HG02678 (cell line): ENCODE data around the gene GABRB1.

ENCODE experiments used
- ATAC-seq: cut with Tn5 transposase; IDR thresholded peaks from one replicate; pipeline ENCODE4 v1.9.1; 2021; ENCODE audit warnings: mild to moderate bottlenecking, moderate library complexity; ENCODE audit not compliant: unreplicated experiment

Gene GABRB1

DNA sequence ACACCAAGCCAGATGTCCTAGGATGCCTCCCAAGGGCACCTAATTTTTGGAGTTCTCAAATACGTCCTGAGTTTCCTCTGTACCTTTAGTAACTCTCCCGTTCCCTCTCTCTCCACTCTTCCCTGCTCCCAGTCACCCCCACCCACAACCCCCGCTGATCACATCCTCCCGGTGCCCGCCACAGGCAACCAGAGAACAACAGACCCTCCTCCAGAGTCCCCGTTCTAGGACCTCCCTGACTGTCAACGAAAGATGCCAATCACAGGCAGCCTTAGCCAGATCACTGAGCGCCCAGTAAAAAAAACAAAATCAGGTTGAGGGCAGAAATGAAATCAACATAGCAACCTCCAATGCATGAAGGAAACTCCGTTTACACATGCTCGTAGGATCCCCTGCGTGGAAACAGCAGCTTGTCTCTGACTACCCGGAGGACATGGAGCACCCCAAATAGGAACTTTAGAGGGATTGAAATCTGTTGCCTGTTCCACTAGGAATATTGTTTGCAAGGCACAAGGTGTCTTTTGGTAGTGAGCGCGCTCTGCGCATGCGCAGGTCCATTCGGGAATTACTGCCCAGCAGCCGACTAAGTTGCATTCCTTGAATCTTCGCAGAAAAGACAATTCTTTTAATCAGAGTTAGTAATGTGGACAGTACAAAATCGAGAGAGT, at the start of gene GABRB1:
GABRB1 (plus strand) TSS at position 557 of the 668 bp plus-strand sequence.
- ATAC-seq: no peak

DNA sequence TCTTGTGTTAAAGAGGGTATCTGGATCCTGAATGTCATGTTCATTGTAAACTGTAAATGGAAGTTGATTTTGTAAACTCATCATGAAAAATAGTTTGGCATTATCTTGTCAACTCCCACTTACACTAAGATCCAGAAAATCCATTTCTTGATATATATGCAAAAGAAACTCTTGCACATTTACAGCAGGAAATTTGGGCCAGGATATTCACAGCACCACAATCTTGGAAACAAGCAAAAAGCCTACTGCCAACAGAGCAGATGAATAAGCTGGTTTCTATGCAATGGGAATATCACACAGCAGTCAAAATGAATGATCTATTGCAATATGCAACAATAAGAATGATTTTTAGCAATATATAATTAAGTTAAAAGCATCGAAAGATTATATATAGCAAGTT, 46.6 kb upstream of the GABRB1 start:
- no peak for ATAC-seq

DNA sequence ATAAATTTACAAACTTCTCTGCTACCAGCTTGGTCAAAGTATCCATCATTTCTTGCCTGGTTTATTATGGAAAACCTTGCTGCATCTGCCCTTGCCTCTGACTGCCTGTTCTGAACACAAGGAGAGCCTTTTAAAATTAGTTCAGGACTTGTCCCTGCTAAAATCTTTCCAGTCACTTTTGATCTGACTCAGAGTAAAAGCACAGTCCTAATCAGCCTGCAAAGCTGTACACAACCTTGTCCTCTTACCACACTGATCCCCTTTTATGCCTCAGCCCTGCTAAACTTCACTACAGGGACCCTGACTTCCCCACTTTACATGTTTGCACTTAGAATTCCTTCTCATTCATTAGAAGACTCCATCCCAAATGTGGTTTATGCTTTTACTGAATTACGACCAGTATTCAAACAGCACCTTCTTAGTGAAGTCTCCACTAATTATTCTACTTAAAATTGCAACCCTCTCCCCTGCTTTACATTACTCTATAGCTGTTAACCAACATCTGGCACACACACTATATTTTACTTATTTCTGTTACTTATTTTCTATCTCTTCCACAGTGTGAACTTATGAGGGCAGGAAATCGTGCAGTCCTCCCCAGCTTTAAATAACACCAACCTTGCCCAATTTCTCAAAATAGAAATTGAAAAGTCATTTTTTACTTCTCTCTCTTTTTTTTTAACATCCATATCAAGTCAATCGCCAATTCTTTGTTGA, 44.3 kb upstream of the GABRB1 start:
- ATAC-seq: no peak

DNA sequence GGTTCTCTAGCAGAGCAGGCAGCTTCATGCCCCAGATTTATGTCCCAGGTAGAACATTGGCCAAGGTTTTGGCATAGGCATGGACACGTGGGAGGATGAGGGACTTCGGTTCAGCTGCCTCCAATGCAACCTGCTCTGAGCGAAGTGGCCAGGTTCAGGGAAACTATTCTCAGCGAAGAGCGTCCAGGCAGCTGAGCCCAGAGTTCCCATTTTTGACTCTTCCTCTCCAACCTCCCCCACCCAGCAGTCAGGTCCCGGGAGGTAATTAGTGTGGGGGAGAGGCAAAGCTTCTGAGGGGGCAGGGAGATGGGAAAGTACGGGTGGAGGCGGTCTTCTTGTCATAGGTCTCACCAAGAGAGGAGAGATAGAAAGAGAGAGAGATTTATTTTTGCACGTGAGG, 39.0 kb upstream of the GABRB1 start:
- ATAC-seq: no peak

DNA sequence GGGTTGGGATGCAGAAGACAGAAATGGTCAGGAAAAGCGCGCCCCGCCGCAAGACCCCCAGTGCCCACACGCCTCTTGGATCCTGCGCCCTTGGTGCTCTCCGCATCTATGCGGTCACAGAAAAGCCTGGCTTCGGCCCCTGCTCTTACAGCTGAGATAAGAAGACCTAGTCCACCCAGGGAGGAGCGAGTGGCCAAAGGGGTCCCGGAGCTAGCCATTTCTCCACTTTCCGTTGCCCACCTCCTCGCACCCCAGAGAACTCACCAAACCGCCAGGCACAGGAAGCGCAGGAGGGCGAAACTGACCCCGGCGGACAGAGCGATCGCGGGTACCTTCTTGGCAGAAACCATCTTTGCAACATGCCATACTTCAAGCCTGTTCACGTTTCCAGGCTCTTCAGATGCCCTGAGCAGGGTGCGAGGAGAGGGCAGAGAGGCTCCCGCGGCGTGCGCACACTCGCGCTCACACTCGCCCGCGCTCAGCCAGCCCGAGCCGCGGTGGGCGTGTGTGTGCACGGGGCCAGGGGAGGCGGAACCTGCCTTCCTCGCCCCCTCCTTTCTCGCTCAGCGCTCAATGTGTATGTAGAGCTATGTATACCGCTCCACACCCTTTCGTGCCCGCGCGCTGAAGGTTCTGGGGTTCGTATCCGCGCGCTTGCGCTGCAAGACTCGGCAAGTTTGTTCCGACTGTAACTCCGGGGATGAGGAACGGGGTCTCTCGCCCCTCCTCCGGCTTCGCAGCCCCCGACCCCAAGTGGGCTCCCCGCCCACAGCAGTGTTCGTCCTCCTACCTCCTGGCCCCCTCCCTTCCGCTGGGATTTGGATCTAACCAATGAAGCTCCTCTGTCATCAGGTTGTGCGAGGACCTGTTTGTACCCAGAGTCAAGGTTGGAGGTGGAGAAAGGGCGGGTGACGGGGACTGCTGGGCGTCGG, 38.0 kb upstream of the GABRB1 start, which contains the start of gene GABRA4:
GABRA4 (minus strand) TSS at position 507 of the 932 bp plus-strand sequence; CDS start at position 350, 157 bp downstream.
- no peak for ATAC-seq

DNA sequence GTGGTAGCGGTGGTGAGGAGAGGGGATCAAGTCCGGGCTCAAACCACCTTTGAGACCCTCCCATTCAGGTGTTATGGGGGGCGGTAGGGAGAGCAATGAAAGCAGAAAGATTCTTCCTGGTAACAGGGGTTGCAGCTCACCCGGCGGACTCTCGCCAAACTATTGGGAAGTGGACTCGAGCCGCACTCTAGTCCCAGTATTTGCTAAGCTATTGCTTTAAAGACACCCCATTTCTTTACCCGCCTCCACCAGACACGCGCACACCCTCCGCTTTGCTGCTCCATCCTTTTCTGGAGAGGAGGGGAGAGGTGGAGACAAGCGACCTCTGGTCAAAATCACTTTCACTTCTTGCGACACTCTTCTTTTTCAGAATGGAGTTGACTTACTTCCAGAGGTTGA, 37.4 kb upstream of the GABRB1 start:
- no peak for ATAC-seq

DNA sequence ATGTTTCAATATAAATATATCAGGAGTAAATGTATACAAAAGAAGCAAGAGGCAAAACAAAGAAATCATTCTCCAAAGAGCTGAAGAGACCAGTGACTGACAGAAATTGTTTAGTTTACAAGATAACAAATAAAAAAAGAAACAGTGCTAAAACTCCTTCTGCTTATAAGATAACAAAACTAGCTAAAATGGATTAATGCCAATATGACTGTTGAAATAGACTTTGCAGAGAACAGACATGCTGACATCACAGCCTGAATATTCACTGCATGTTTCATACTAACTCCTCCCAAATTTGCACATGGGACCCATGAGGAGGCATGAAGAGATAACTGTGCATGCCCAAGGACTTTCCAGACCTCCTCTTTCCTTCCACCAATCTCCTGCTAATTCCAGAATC, 31.8 kb upstream of the GABRB1 start:
- no peak for ATAC-seq

DNA sequence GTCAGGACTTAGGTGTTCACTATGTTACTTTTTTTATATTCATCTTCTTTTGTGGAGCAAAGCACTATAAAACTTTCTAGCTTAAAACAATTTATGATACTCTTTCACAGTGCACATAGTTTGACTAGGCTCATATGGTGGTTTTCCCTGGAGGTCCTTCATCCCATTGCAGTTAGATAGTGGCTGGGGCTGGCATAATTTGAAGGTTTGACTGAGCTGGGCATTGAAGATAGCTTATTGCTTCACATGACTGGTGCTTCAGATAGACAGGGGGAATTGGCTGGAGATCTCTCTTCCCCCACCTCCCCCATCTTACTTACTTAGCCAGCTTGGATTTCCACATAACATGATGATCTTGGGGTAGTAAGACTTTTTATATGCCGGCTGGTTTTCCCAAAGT, 31.0 kb upstream of the GABRB1 start:
- ATAC-seq: no peak

DNA sequence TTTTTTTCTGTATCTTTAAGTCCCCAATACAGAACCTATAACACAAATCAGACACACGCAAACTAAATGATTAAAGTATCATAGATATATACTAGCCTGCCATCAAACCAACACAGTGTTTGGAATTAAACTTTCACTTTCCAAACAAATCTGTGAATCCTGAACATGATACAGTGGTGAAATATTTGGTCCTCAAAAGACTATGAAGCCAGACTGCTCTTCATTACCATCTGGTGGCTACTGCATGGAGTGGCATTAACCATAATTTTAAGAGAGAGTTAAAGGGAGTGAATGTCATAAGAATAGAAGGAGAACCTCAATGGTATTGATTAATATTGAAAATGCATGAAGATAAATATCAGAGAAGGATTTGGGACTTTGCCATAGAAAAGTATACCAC, 28.8 kb upstream of the GABRB1 start:
- ATAC-seq: no peak

DNA sequence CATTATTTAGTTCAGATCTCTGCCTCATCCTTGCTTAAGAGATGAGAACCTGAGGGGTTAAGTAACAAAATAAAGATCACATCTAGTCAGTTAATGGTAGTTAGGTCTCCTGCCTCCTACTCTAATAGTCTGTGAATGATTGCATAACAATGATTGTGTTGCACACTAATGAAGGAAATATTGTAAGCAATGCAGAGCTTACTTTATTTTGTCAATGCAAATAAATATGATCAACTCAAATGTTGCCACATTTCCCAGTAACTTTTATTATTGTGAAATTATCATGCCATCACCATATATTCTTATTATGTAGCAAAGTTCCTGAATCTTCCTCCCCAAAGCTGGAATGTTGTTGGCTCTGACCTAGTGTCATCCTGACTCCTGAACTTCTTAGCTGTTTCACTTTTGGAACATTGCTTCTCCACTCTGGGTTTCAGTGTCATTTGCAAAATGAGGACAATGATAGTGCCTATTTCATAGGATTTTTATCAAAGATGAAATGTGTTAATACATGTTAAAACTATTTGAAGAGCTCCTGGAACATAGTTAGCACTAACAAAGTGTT, 20.9 kb upstream of the GABRB1 start:
- peak; percentile 11 for ATAC-seq

DNA sequence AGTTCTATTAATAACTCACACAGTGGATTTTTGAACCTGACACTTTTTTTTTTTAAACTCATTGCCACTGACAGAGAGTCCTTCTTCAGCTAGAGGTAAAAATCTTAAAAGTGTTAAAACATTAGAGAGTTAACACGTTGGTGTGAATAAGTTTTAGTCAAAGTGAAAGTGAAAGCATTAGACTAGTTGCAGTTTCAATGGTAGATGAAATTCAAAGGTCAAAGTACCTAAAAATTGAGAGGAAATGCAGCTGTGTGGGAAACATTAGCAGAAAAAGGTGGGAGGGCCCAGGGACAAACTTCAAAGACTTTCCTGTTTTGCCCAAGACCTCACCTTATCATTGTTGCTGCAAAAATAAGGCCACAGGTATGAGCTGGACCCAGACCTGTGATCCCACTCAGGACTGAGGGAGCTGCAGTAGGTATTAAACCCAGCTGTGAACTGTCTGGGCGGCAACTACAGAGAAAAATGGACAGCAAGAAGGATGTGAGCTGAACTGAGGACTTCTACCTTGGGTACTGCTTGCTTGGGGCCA, 20.4 kb upstream of the GABRB1 start:
- ATAC-seq: peak; percentile 94

DNA sequence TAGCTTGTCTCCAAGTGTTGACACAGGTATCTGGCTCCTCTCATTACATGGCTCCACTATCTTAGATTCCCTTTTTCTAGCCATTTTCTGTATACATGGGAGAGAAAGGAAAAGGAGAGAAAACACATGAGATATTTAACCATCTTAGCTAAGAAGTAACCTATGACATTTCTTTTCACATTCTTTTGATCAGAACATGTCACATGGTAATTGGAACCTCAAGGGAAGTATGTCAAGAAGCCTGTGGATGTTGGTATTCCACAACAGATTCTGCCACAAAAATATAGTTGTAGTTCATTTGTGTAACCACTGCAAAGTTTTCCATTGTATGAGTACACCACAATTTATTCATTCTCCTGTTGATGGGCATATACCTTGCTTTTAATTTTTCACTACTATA, 18.7 kb upstream of the GABRB1 start:
- ATAC-seq: no peak

DNA sequence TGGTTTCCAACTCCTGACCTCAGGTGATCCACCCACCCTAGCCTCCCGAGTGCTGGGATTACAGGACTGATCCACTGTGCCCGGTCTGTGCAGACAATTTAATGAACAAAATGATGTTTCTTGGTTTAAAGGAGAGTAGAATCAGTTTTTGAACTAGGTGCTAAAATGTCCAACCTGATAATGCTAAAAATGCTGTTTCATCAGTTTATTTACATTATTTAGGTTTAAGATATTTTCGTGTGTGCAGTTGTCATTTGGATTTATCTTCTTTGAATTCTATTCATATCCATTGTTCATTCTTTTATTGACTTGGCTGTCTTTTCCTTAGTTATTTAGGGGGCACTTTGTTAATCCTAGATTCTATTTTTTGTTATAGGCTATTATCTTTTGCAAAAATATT, 18.0 kb upstream of the GABRB1 start:
- no peak for ATAC-seq

DNA sequence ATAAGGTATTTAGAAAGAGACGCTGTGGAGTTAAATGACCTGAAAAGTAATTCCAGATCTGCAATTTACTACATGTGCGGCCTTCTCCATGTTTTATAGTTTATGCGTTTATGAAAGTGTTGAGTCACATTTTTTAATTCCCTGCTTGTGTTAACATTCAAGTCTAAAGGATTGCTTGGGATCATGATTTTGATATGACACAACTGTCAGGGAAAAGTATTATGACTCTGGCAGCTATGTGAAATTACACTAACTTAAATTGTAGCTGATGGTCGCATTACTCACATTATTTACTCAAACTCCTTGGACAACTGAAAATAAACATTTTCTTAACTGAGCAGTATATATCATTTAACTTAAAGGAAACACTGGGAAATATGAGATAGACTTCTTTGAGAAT, 14.3 kb upstream of the GABRB1 start:
- no peak for ATAC-seq

DNA sequence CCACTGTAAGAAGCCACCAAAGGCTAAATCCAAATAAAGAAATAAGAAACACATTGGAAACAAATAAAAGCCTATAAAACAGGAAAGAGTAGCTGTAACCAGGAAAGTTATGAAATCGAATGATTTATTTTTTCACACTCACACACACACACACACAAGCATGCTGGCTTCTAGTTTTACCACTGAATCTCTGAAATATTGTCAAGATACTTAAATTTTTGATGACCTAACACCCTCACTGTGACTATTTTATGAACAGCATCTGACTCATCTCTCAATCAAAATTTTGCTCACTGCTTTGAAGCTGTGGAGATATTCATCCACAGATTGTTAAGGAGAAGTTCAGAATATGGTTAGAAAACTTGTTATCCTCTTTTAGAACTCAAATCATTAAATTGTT, 13.9 kb upstream of the GABRB1 start:
- ATAC-seq: no peak

DNA sequence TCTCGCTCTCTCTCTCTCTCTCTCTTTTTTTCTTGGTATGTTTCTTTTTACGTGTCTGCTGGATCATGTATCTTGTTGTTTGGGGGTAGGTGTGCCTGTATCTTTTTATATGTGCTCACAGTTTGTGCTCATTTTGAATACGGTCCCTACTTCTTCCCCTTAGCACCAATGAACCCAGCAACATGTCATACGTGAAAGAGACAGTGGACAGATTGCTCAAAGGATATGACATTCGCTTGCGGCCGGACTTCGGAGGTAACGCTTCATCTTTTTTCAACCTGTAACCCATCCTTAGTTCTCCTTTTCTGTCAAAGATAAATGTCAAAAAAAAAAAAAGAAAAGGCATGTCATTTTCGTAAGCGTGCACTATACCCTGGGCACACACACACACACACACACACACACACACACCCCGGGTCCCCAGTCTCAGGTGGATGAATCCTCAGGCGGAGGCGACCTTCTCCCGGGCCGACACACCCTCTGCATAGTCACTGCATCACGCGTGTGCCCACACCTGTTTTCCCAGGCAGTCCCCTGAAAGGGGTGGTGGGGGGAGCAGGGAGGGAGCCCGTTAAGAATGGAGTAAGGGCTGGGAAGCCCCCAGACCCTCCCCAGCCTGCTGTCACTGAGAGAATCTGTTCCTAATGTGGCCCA, 511 bp downstream of the GABRB1 start:
- no peak for ATAC-seq

DNA sequence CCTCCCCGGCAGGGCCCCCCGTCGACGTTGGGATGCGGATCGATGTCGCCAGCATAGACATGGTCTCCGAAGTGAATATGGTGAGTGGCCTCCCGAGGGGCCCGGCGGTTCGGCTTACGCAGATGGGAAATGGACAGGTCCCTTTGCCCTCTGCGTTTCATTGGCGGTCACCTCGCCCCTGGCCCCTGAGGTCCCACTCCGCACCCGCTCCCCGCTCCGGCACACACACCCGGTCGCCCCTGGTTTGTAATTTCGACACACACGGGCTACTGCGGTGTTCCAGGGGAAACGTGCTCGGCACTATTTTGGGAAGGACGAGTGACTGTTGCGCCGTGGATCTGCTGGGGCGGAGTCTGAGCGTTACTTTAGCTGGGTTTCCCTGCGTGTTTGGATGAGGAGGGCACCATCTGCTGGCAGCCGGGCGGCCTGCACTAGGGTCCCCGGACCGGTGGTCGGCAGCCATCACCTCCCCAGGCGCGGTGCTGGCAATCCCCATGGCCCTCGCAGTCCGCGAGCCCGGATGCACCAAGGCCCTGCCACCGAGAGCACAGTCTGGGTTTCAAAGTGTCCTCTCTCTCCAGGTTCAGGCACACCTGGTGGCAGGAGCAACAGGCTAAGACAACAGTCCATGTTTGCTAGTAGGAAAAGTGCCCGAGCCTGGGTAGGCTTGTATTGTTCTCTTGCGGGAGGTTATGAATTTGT, 1.2 kb downstream of the GABRB1 start:
- peak; percentile 95 for ATAC-seq

DNA sequence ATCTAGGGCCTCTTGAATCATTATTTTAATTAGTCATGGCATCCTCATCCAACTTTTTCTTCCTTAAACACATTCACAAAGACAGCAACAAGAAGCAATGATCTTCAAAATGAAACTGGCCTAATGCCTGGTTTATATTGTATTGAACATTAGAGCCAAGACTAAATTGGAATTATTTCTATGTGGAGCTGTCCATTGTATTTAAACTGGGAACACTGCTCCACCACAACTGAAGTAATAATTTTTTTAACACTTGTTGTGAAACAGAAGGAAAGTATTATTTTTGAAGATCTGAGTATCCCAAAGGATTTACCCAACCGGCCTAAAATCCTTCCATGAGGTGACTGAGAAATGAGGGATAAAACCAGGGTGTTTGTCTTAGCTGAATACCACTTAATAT, 6.9 kb downstream of the GABRB1 start:
- no peak for ATAC-seq

DNA sequence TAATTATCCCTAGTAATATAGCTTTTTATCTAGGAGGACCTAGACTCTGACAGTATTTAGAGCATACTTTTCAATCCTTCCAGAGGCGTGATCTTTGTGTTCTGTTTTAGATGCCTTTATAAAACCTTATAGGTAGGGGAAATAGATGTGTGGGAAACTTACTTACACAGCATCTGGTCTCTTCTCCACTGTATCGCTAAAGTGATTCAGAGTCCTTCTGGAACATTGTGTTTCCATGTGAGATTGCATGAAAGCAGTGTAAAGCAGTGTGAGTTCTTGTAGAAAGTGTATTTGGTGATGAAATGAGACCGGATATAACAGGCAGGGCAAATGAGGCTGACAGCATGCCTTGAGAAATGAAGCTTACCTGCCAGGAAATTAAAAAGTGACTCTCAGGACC, 9.5 kb downstream of the GABRB1 start:
- no peak for ATAC-seq

DNA sequence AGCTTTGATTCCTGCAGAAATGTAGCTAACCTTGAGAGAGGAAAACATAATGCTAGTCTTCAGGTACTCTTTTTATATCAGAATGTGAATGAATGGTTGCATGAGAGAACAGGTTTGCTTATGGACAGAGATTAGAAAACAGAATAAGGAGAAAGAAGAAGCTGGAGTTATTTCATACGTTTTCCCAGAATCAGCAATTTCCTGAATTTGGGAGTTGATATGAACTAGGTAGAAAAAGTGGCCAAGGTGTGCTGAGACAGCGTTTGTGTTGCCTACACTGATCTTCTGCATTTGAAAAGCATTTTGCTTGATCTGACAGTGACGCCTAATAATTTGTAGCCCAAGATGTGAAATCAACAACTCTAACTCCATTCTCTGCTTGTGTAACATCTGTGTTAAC, 12.5 kb downstream of the GABRB1 start:
- no peak for ATAC-seq
